H9 (cell line): ENCODE data around the gene PHF8. TPM values are rescaled to one million over a fixed set of nuclear protein-coding genes. Genes with fewer than 3 reads are reported as not detected.

Source experiments
- DNase-seq: peaks from one replicate; pipeline ENCODE4 v3.0.0-alpha.2; 2017
- H2AFZ ChIP-seq: one replicate; pipeline ENCODE4 v1.6.1; 2013; ENCODE audit warnings: mild to moderate bottlenecking, low read length, control low read depth, moderate library complexity
- H2AK5ac ChIP-seq: 2 replicates; pipeline ENCODE4 v1.6.1; 2013; ENCODE audit warnings: low read length, control low read depth, mixed read lengths; ENCODE audit not compliant: insufficient read length
- H2BK120ac ChIP-seq: one replicate; pipeline ENCODE4 v1.6.1; 2013; ENCODE audit warnings: low read depth, mild to moderate bottlenecking, low read length, control low read depth, inconsistent platforms; ENCODE audit not compliant: poor library complexity, severe bottlenecking
- H2BK12ac ChIP-seq: 2 replicates; pipeline ENCODE4 v1.6.1; 2013; ENCODE audit warnings: low read length, control low read depth, mixed read lengths, low read depth; ENCODE audit not compliant: insufficient read length
- H2BK15ac ChIP-seq: 2 replicates; pipeline ENCODE4 v1.6.1; 2013; ENCODE audit warnings: low read depth, low read length, control low read depth
- H2BK20ac ChIP-seq: one replicate; pipeline ENCODE4 v1.6.1; 2013; ENCODE audit warnings: low read depth, mild to moderate bottlenecking, low read length, control low read depth, inconsistent platforms; ENCODE audit not compliant: poor library complexity, severe bottlenecking
- H2BK5ac ChIP-seq: 2 replicates; pipeline ENCODE4 v1.6.1; 2013; ENCODE audit warnings: low read length, control low read depth, mixed read lengths; ENCODE audit not compliant: insufficient read length
- H3K14ac ChIP-seq: 2 replicates; pipeline ENCODE4 v1.6.1; 2013; ENCODE audit warnings: low read length, control low read depth; ENCODE audit not compliant: insufficient read depth
- H3K18ac ChIP-seq: 2 replicates; pipeline ENCODE4 v1.6.1; 2013; ENCODE audit warnings: low read depth, mild to moderate bottlenecking, mixed read lengths, low read length, control low read depth; ENCODE audit not compliant: insufficient read length
- H3K23ac ChIP-seq: 2 replicates; pipeline ENCODE4 v1.6.1; 2013; ENCODE audit warnings: low read length, control low read depth, mixed read lengths, low read depth; ENCODE audit not compliant: insufficient read length
- H3K23me2 ChIP-seq: 2 replicates; pipeline ENCODE4 v1.6.1; 2013; ENCODE audit warnings: low read depth, mild to moderate bottlenecking, mixed read lengths, low read length, control low read depth; ENCODE audit not compliant: insufficient read length, poor library complexity, severe bottlenecking
- H3K27ac ChIP-seq: 2 replicates; pipeline ENCODE4 v1.5.1; 2013; ENCODE audit warnings: low read length, control low read depth, mixed read lengths, low read depth; ENCODE audit not compliant: insufficient read length
- H3K27me3 ChIP-seq: 2 replicates; pipeline ENCODE4 v1.6.1; 2013; ENCODE audit warnings: low read length, control low read depth, inconsistent platforms; ENCODE audit not compliant: insufficient read depth
- H3K4ac ChIP-seq: 2 replicates; pipeline ENCODE4 v1.6.1; 2013; ENCODE audit warnings: low read depth, mild to moderate bottlenecking, control low read depth, inconsistent platforms, low read length, moderate library complexity
- H3K4me1 ChIP-seq: 2 replicates; pipeline ENCODE4 v1.6.1; 2013; ENCODE audit warnings: low read length, control low read depth, inconsistent platforms; ENCODE audit not compliant: insufficient read depth
- H3K4me2 ChIP-seq: 2 replicates; pipeline ENCODE4 v1.6.1; 2013; ENCODE audit warnings: low read length, control low read depth, mixed read lengths; ENCODE audit not compliant: insufficient read length, insufficient read depth
- H3K56ac ChIP-seq: 2 replicates; pipeline ENCODE4 v1.6.1; 2013; ENCODE audit warnings: low read depth, mild to moderate bottlenecking, mixed read lengths, low read length, control low read depth; ENCODE audit not compliant: insufficient read length
- H3K79me1 ChIP-seq: 2 replicates; pipeline ENCODE4 v1.6.1; 2013; ENCODE audit warnings: low read depth, mild to moderate bottlenecking, moderate library complexity, low read length, control low read depth, inconsistent platforms; ENCODE audit not compliant: insufficient read depth, poor library complexity, severe bottlenecking
- H3K79me2 ChIP-seq: 2 replicates; pipeline ENCODE4 v1.6.1; 2013; ENCODE audit warnings: low read length, control low read depth, inconsistent platforms; ENCODE audit not compliant: insufficient read depth
- H3K9ac ChIP-seq: 2 replicates; pipeline ENCODE4 v1.6.1; 2013; ENCODE audit warnings: low read length, control low read depth, mixed read lengths; ENCODE audit not compliant: insufficient read length; ENCODE audit errors: extremely low read depth
- H3K9me3 ChIP-seq: one replicate; pipeline ENCODE4 v1.6.1; 2013; ENCODE audit warnings: low read depth, low read length, inconsistent platforms; ENCODE audit not compliant: control insufficient read depth
- H3T11ph ChIP-seq: one replicate; pipeline ENCODE4 v1.6.1; 2013; ENCODE audit warnings: mild to moderate bottlenecking, low read length, control low read depth, inconsistent platforms
- H4K20me1 ChIP-seq: one replicate; pipeline ENCODE4 v1.6.1; 2013; ENCODE audit not compliant: control insufficient read depth, insufficient read length, insufficient read depth
- H4K5ac ChIP-seq: 2 replicates; pipeline ENCODE4 v1.6.1; 2013; ENCODE audit warnings: low read depth, mild to moderate bottlenecking, mixed read lengths, low read length, control low read depth; ENCODE audit not compliant: insufficient read length
- H4K8ac ChIP-seq: replicated peaks from 2 replicates; pipeline ENCODE4 v1.6.1; 2013; ENCODE audit warnings: low read length, control low read depth, mixed read lengths, low read depth; ENCODE audit not compliant: insufficient read length
- H4K91ac ChIP-seq: 2 replicates; pipeline ENCODE4 v1.6.1; 2013; ENCODE audit warnings: low read depth, mild to moderate bottlenecking, moderate library complexity, mixed read lengths, low read length, control low read depth; ENCODE audit not compliant: insufficient read length
- H3K27ac Mint-ChIP-seq, 3 experiments: 2 replicates in 2 of 3; 3 replicates in 1 of 3; pipeline ENCODE4 v1.8.0; 2020 to 2021; ENCODE audit warnings: mixed read lengths in 3 of 3, mild to moderate bottlenecking in 1 of 3, moderate library complexity in 1 of 3
- H3K27me3 Mint-ChIP-seq: 2 replicates; pipeline ENCODE4 v1.8.0; 2021; ENCODE audit warnings: low read depth, mild to moderate bottlenecking, moderate library complexity, mixed read lengths
- H3K36me3 Mint-ChIP-seq, 3 experiments: 2 replicates in 2 of 3; 3 replicates in 1 of 3; pipeline ENCODE4 v1.8.0; 2020 to 2021; ENCODE audit warnings: low read depth in 3 of 3, mixed read lengths in 3 of 3; ENCODE audit not compliant: insufficient read depth in 1 of 3
- H3K4me1 Mint-ChIP-seq, 2 experiments: 2 replicates each; pipeline ENCODE4 v1.8.0; 2020; ENCODE audit warnings: mixed read lengths in 2 of 2
- H3K4me3 Mint-ChIP-seq, 2 experiments: 2 replicates in 1 of 2; 3 replicates in 1 of 2; pipeline ENCODE4 v1.8.0; 2020 to 2021; ENCODE audit warnings: mild to moderate bottlenecking in 2 of 2, mixed read lengths in 2 of 2, moderate library complexity in 1 of 2
- H3K9me3 Mint-ChIP-seq, 2 experiments: 2 replicates in 1 of 2; 3 replicates in 1 of 2; pipeline ENCODE4 v1.8.0; 2020; ENCODE audit warnings: mild to moderate bottlenecking in 2 of 2, mixed read lengths in 2 of 2, moderate library complexity in 1 of 2
- CTCF ChIP-seq: fragments of 200-600 bp; sonication (generic); conservative IDR thresholded peaks from 3 replicates; pipeline ENCODE4 v1.8.0; 2021; ENCODE audit warnings: antibody characterized with exemption, mild to moderate bottlenecking
- WGBS: extraction: QIAGEN DNeasy Blood & Tissue Kit; methylation state at CpG from one replicate; pipeline ENCODE4 v1.1.7; 2013; ENCODE audit warnings: missing lambda C conversion rate, low lambda C conversion rate, mixed read lengths; ENCODE audit not compliant: insufficient read length; ENCODE audit errors: extremely low coverage; 5-methylcytosine and 5-hydroxymethylcytosine counted together
- total RNA-seq: library from RNA; stranded (reverse); gene quantifications from 2 replicates; pipeline ENCODE4 v1.2.1, GENCODE V29; 2021

PHF8 gene
- total RNA-seq, 1 experiment from 2014 or later = 38.9 TPM

DNA sequence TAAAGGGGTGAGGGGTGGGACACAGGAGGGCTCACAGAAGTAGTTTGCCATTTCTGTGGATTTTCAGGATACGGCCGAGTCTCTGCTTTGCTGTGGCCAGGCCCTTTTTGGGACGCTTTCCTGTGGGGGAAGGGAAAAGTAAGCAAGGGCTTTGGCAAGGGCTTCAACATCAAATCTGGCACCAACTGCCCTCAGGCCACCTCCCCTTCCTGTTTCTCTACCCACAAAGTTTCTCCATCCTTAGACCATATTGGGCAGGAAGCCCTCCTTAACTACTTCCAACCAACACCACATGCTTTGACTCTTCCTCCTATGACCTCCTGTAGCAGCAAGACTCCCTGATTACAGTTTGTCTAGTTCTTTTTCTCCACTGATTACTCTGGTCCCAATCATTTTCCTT, 105.1 kb downstream of the PHF8 start:
- no peak overlapping the region for H2BK20ac ChIP-seq
- Mint-ChIP-seq H3K27me3 (peaks cover 2% of the 10 kb centered on the region), H3K36me3 (peaks cover 21 to 71% (median 39%) of the 10 kb centered on the region in 3 experiments; a peak in 6 of 7 replicates), H3K27ac (no peak overlapping the region), H3K9me3 (peaks cover 71 to 72% of the 10 kb centered on the region in 2 experiments), H3K4me1 (no peaks in the 10 kb centered on the region), H3K4me3 (no peak overlapping the region)
- H3K23me2 ChIP-seq = no peaks in the 10 kb centered on the region
- H3K4me2 ChIP-seq = no peak overlapping the region
- H3K79me2 ChIP-seq = no peaks in the 10 kb centered on the region
- H2BK5ac ChIP-seq = no peak overlapping the region
- no peaks in the 10 kb centered on the region for H3K79me1 ChIP-seq
- H4K91ac ChIP-seq = no peak overlapping the region
- WGBS = no CpG with 5 or more reads among the region's 3 CpGs
- no peak overlapping the region for H3K23ac ChIP-seq
- no peak overlapping the region for H2BK12ac ChIP-seq
- H3K27ac ChIP-seq = no peak overlapping the region
- H2AK5ac ChIP-seq = no peak overlapping the region
- H3K18ac ChIP-seq = no peak overlapping the region
- H3K4ac ChIP-seq = no peak overlapping the region
- H3K27me3 ChIP-seq = no peaks in the 10 kb centered on the region
- no peak overlapping the region for H2BK120ac ChIP-seq
- no peak overlapping the region for H3T11ph ChIP-seq
- no peak overlapping the region for H3K14ac ChIP-seq
- H3K9ac ChIP-seq = no peak overlapping the region
- H4K20me1 ChIP-seq = no peaks in the 10 kb centered on the region
- H2AFZ ChIP-seq = no peak overlapping the region
- H3K56ac ChIP-seq = no peak overlapping the region
- H3K9me3 ChIP-seq = peaks cover 40% of the 10 kb centered on the region
- H3K4me1 ChIP-seq = no peaks in the 10 kb centered on the region
- no peak for DNase-seq
- no peak overlapping the region for H4K5ac ChIP-seq
- H4K8ac ChIP-seq = no peak overlapping the region
- H2BK15ac ChIP-seq = no peak overlapping the region
- TF ChIP-seq CTCF = no peak
